Gastrocnemius medialis (tissue), 4 donors: ENCODE data around the gene SH2D6.

ENCODE experiments used
- CTCF ChIP-seq, 5 experiments: fragments of 450-650 bp in 3 of 5; fragments of 200-600 bp in 2 of 5; sonication (generic) in 2 of 5; IDR thresholded peaks in 4 of 5; conservative IDR thresholded peaks in 1 of 5; 1 replicate in 4 of 5; 2 replicates in 1 of 5; pipeline ENCODE4 v1.5.1; 2016 to 2019; ENCODE audit warnings: antibody characterized with exemption in 5 of 5, mild to moderate bottlenecking in 3 of 5, moderate library complexity in 3 of 5
- POLR2A ChIP-seq, 2 donors: fragments of 450-650 bp; IDR thresholded peaks; one replicate each; pipeline ENCODE4 v1.6.1; 2017; ENCODE audit warnings: antibody characterized with exemption in 2 of 2, mild to moderate bottlenecking in 2 of 2, moderate library complexity in 2 of 2

GRCh38 chr2:85458601-85459563 lies 40.4 kb downstream of the SH2D6 start:
- TF ChIP-seq CTCF (IDR thresholded peaks at IDR 0.05 in 4 of 5, conservative IDR thresholded peaks at IDR 0.05 in 1 of 5), result no peak
- no peak for TF ChIP-seq POLR2A (IDR thresholded peaks at IDR 0.05)
